GM21367 (cell line): ENCODE results near the gene C5orf46.
A peak's percentile ranks its signal among the peaks of the same experiment; 100 is the strongest.
"Not testable (repeated sequence)": the region's sequence is repeated elsewhere in the genome, so short reads cannot be mapped to it uniquely, and the experiment has no call there.

ENCODE experiments used
- ATAC-seq: cut with Tn5 transposase; IDR thresholded peaks from one replicate; pipeline ENCODE4 v1.9.1; 2021; ENCODE audit not compliant: unreplicated experiment

Gene C5orf46

GRCh38 chr5:147906326-147907095 is at the start of gene C5orf46:
TSS of gene C5orf46 (minus strand) at chr5:147906538. CDS start at chr5:147906501, 37 bp downstream.
- no peak for ATAC-seq

- ATAC-seq: no peak
Observed at GRCh38 chr5:147954971-147955370, 48.6 kb upstream of the C5orf46 start.

- peak; percentile 88 for ATAC-seq
Observed at GRCh38 chr5:147949711-147950573, 43.6 kb upstream of the C5orf46 start.

- not testable (repeated sequence) for ATAC-seq
Observed at GRCh38 chr5:147946658-147947274, 40.4 kb upstream of the C5orf46 start.

GRCh38 chr5:147939431-147940114 is 33.2 kb upstream of the C5orf46 start:
- no peak for ATAC-seq

GRCh38 chr5:147935032-147935431 is 28.7 kb upstream of the C5orf46 start:
- no peak for ATAC-seq

- ATAC-seq: peak; percentile 88
Observed at GRCh38 chr5:147930769-147931168, 24.4 kb upstream of the C5orf46 start.

- ATAC-seq: no peak
Observed at GRCh38 chr5:147927901-147928300, 21.6 kb upstream of the C5orf46 start.

GRCh38 chr5:147925020-147925419 is 18.7 kb upstream of the C5orf46 start:
- no peak for ATAC-seq

GRCh38 chr5:147921136-147921535 is 14.8 kb upstream of the C5orf46 start:
- no peak for ATAC-seq

GRCh38 chr5:147920420-147921030 is 14.2 kb upstream of the C5orf46 start:
- no peak for ATAC-seq

GRCh38 chr5:147918899-147919298 is 12.6 kb upstream of the C5orf46 start:
- no peak for ATAC-seq

GRCh38 chr5:147918101-147918685 is 11.9 kb upstream of the C5orf46 start:
- ATAC-seq: no peak

- no peak for ATAC-seq
Observed at GRCh38 chr5:147913786-147914185, 7.4 kb upstream of the C5orf46 start.

GRCh38 chr5:147912011-147912410 is 5.7 kb upstream of the C5orf46 start:
- ATAC-seq: no peak

- ATAC-seq: no peak
Observed at GRCh38 chr5:147911427-147911826, 5.1 kb upstream of the C5orf46 start.

- ATAC-seq: no peak
Observed at GRCh38 chr5:147904110-147904509, 2.2 kb downstream of the C5orf46 start.

GRCh38 chr5:147902609-147903115 is 3.7 kb downstream of the C5orf46 start:
- no peak for ATAC-seq

GRCh38 chr5:147901599-147902039 is 4.7 kb downstream of the C5orf46 start:
- no peak for ATAC-seq

- no peak for ATAC-seq
Observed at GRCh38 chr5:147898875-147899401, 7.4 kb downstream of the C5orf46 start.
